Activated CD4-positive, CD25-positive, alpha-beta regulatory T cell treated with anti-CD3 and anti-CD28 coated beads, Interleukin-2, amount 50 U/mL, for 16 hours (primary cell): ENCODE results near the gene BCL11B.

Experiments
- DNase-seq: peaks from one replicate; pipeline ENCODE4 v3.0.0-alpha.2; 2020; ENCODE audit warnings: low read depth, low spot score

BCL11B gene

GRCh38 chr14:99182548-99183250, 89.3 kb downstream of the BCL11B start:
- no peak for DNase-seq

- DNase-seq, result no peak
Measured at GRCh38 chr14:99181804-99182520, 90.0 kb downstream of the BCL11B start.

- DNase-seq, result no peak
Measured at GRCh38 chr14:99181241-99181640, 90.8 kb downstream of the BCL11B start.

GRCh38 chr14:99179946-99180345, 92.1 kb downstream of the BCL11B start:
- DNase-seq, result no peak

GRCh38 chr14:99179506-99179905, 92.5 kb downstream of the BCL11B start:
- no peak for DNase-seq

- no peak for DNase-seq
Measured at GRCh38 chr14:99177886-99178835, 93.8 kb downstream of the BCL11B start.

GRCh38 chr14:99177046-99177655, 94.8 kb downstream of the BCL11B start:
- no peak for DNase-seq

GRCh38 chr14:99176156-99176945, 95.6 kb downstream of the BCL11B start:
- DNase-seq, result no peak

GRCh38 chr14:99175331-99176155, 96.5 kb downstream of the BCL11B start:
- no peak for DNase-seq

- DNase-seq, result no peak
Measured at GRCh38 chr14:99174770-99175319, 97.2 kb downstream of the BCL11B start.

- DNase-seq, result no peak
Measured at GRCh38 chr14:99174081-99174769, 97.8 kb downstream of the BCL11B start.

GRCh38 chr14:99173506-99173905, 98.5 kb downstream of the BCL11B start:
- DNase-seq, result no peak

GRCh38 chr14:99173086-99173485, 98.9 kb downstream of the BCL11B start:
- DNase-seq, result no peak

GRCh38 chr14:99171396-99171795, 100.6 kb downstream of the BCL11B start:
- no peak for DNase-seq

GRCh38 chr14:99169776-99170356, 102.1 kb downstream of the BCL11B start:
- DNase-seq, result no peak

GRCh38 chr14:99168330-99168729, 103.7 kb downstream of the BCL11B start:
- no peak for DNase-seq

GRCh38 chr14:99166506-99166905, 105.5 kb downstream of the BCL11B start:
- no peak for DNase-seq

GRCh38 chr14:99164712-99165111, 107.3 kb downstream of the BCL11B start:
- no peak for DNase-seq

- DNase-seq, result no peak
Measured at GRCh38 chr14:99163446-99163845, 108.6 kb downstream of the BCL11B start.
